ENCODE results near the gene VPREB3. TPM values are rescaled to one million over a fixed set of nuclear protein-coding genes. Genes with fewer than 3 reads are reported as not detected.

Gene VPREB3
- total and polyA plus RNA-seq, 2 donors (not counting 1 experiment from before 2014, with no cell fraction given), result 92.7 to 461 TPM

- H3K27me3 ChIP-seq (replicated peaks in 1 of 4; ENCODE audit: control extremely low read depth in 1 of 4, control insufficient read depth in 3 of 4, insufficient read depth in 4 of 4, low read length in 3 of 4), result no peaks in the 10 kb centered on the region
- Mint-ChIP-seq H3K27me3 (no peaks in the 10 kb centered on the region), H3K9me3 (ENCODE audit: insufficient read depth) (no peaks in the 10 kb centered on the region), H3K4me1 (peaks cover 20% of the 10 kb centered on the region), H3K4me3 (peak overlapping the region; percentile 68), H3K27ac (peak overlapping the region; percentile 53)
- no peak overlapping the region for H3K27ac ChIP-seq (ENCODE audit: low read length in 2 of 2)
- no peak for ATAC-seq (ENCODE audit: low read depth)
- no peak overlapping the region for H2AFZ ChIP-seq (ENCODE audit: insufficient read depth, low read depth, low read length, poor library complexity, severe bottlenecking)
- H3K9ac ChIP-seq (ENCODE audit: low read length), result no peak overlapping the region
- TF ChIP-seq CTCF (IDR thresholded peaks at IDR 0.05), result no peak
- TF ChIP-seq EZH2 (IDR thresholded peaks at IDR 0.05; ENCODE audit: borderline replicate concordance, insufficient read depth, low read depth, low read length, poor library complexity, severe bottlenecking), result no peak
- CTCF ChIA-PET, result interaction anchor here (0.6 to 1.9 kb wide), 2 partner anchors 135 to 155 kb away, joined by 4 to 8 read pairs; no protein-coding TSS in a partner anchor
- H3K9me3 ChIP-seq (ENCODE audit: control extremely low read depth in 1 of 3, control insufficient read depth in 2 of 3, insufficient read depth in 1 of 3, low read length in 2 of 3), result no peaks in the 10 kb centered on the region
- H3K4me1 ChIP-seq (ENCODE audit: control insufficient read depth in 2 of 2, insufficient read depth in 2 of 2, low read length in 2 of 2), result peaks cover 13 to 19% of the 10 kb centered on the region in 2 donors
- H3K36me3 ChIP-seq (replicated peaks in 1 of 2; ENCODE audit: control extremely low read depth in 1 of 2, control insufficient read depth in 1 of 2, extremely low read depth in 1 of 2, insufficient read depth in 2 of 2, low read length in 1 of 2), result peaks cover 0 to 38% of the 10 kb centered on the region in 2 experiments
- no peaks in the 10 kb centered on the region for H4K20me1 ChIP-seq (ENCODE audit: control insufficient read depth, insufficient read depth, low read length, poor library complexity, severe bottlenecking)
- H3K4me2 ChIP-seq (replicated peaks; ENCODE audit: low read depth, low read length, poor library complexity, severe bottlenecking), result no peak overlapping the region
- H3K4me3 ChIP-seq (ENCODE audit: control extremely low read depth in 1 of 5, extremely low read depth in 1 of 5, insufficient read depth in 1 of 5, low read depth in 2 of 5, low read length in 4 of 5), result no peak overlapping the region
- H3K79me2 ChIP-seq (ENCODE audit: control insufficient read depth, insufficient read depth, low read length), result peaks cover 34% of the 10 kb centered on the region
- POLR2A ChIA-PET, result no interaction called here
- intact Hi-C loops (cut with micrococcal nuclease), result loop anchor here (5.0 kb wide), 1 partner anchor 142 kb away; the partner anchor contains the start of gene SLC2A11
- DNase-seq, result no peak
- WGBS (ENCODE audit: insufficient coverage), result 93% methylated on average over 20 of the region's 23 CpGs
Measured at GRCh38 chr22:23714596-23715578, 39.3 kb downstream of the VPREB3 start.

Measured in B cell (primary cell).